Mesenchymal stem cell (in vitro differentiated cells and primary cell): ENCODE results near the gene WIPF2. TPM values are rescaled to one million over a fixed set of nuclear protein-coding genes. Genes with fewer than 3 reads are reported as not detected.

Experiments
- DNase-seq: peaks from one replicate; pipeline ENCODE4 v3.0.0-alpha.2; 2013
- H2AFZ ChIP-seq: one replicate; pipeline ENCODE4 v1.6.1; 2013; ENCODE audit warnings: low read depth, mild to moderate bottlenecking, control low read depth, inconsistent platforms, low read length, moderate library complexity
- H2AK5ac ChIP-seq: 2 replicates; pipeline ENCODE4 v1.6.1; 2013; ENCODE audit warnings: low read length, moderate library complexity, mild to moderate bottlenecking, inconsistent platforms; ENCODE audit not compliant: severe bottlenecking
- H2BK120ac ChIP-seq: one replicate; pipeline ENCODE4 v1.6.1; 2013; ENCODE audit warnings: low read depth, mild to moderate bottlenecking, inconsistent platforms, low read length, moderate library complexity
- H2BK12ac ChIP-seq, 2 experiments: one replicate each; pipeline ENCODE4 v1.6.1; 2013; ENCODE audit warnings: inconsistent platforms in 2 of 2, low read length in 2 of 2, mild to moderate bottlenecking in 2 of 2, moderate library complexity in 2 of 2, control low read depth in 1 of 2
- H2BK15ac ChIP-seq: one replicate; pipeline ENCODE4 v1.6.1; 2013; ENCODE audit warnings: mild to moderate bottlenecking, low read depth, inconsistent platforms; ENCODE audit not compliant: poor library complexity, severe bottlenecking
- H2BK5ac ChIP-seq: 2 replicates; pipeline ENCODE4 v1.6.1; 2013; ENCODE audit warnings: low read depth, mild to moderate bottlenecking, low read length, control low read depth, inconsistent platforms; ENCODE audit not compliant: poor library complexity, severe bottlenecking
- H3K14ac ChIP-seq, 2 experiments: one replicate each; pipeline ENCODE4 v1.6.1; 2013; ENCODE audit warnings: inconsistent platforms in 2 of 2, low read length in 2 of 2, control low read depth in 1 of 2, mild to moderate bottlenecking in 1 of 2, moderate library complexity in 1 of 2
- H3K18ac ChIP-seq, 2 experiments: one replicate each; pipeline ENCODE4 v1.6.1; 2013; ENCODE audit warnings: inconsistent platforms in 2 of 2, low read length in 2 of 2, control low read depth in 1 of 2, low read depth in 1 of 2, mild to moderate bottlenecking in 1 of 2
- H3K23ac ChIP-seq, 2 experiments: one replicate each; pipeline ENCODE4 v1.6.1; 2013; ENCODE audit warnings: inconsistent platforms in 2 of 2, low read length in 2 of 2, mild to moderate bottlenecking in 2 of 2, moderate library complexity in 2 of 2, control low read depth in 1 of 2
- H3K27ac ChIP-seq: 2 replicates; pipeline ENCODE4 v1.5.1; 2013; ENCODE audit warnings: mild to moderate bottlenecking, moderate library complexity, low read length, control low read depth, inconsistent platforms; ENCODE audit not compliant: poor library complexity, severe bottlenecking
- H3K27me3 ChIP-seq, 2 experiments: 2 replicates each; pipeline versions ENCODE4 v1.6.1 to v1.7.0; 2013; ENCODE audit warnings: low read length in 2 of 2, mild to moderate bottlenecking in 2 of 2, moderate library complexity in 2 of 2, control low read depth in 1 of 2, inconsistent platforms in 1 of 2; ENCODE audit not compliant: control insufficient read depth in 1 of 2, insufficient read depth in 1 of 2
- H3K36me3 ChIP-seq, 2 experiments: 2 replicates each; pipeline versions ENCODE4 v1.6.1 to v1.7.0; 2013; ENCODE audit warnings: low read length in 2 of 2, control low read depth in 1 of 2, inconsistent platforms in 1 of 2, low read depth in 1 of 2, mild to moderate bottlenecking in 1 of 2; ENCODE audit not compliant: insufficient read depth in 2 of 2, control insufficient read depth in 1 of 2
- H3K4ac ChIP-seq, 2 experiments: one replicate each; pipeline ENCODE4 v1.6.1; 2013; ENCODE audit warnings: inconsistent platforms in 2 of 2, low read length in 2 of 2, mild to moderate bottlenecking in 2 of 2, moderate library complexity in 2 of 2, control low read depth in 1 of 2, low read depth in 1 of 2
- H3K4me1 ChIP-seq: 2 replicates; pipeline ENCODE4 v1.6.1; 2013; ENCODE audit warnings: low read depth, low read length, control low read depth; ENCODE audit not compliant: control insufficient read depth, insufficient read depth
- H3K4me2 ChIP-seq: 2 replicates; pipeline ENCODE4 v1.6.1; 2013; ENCODE audit warnings: low read length, mild to moderate bottlenecking, inconsistent platforms; ENCODE audit not compliant: poor library complexity, severe bottlenecking
- H3K4me3 ChIP-seq, 2 experiments: 2 replicates each; pipeline versions ENCODE4 v1.5.1 to v1.7.0; 2013; ENCODE audit warnings: low read length in 2 of 2, mild to moderate bottlenecking in 2 of 2, control low read depth in 1 of 2, low read depth in 1 of 2; ENCODE audit not compliant: insufficient read depth in 1 of 2
- H3K79me1 ChIP-seq: replicated peaks from 2 replicates; pipeline ENCODE4 v1.6.1; 2013; ENCODE audit warnings: mild to moderate bottlenecking, control low read depth, low read length, inconsistent platforms; ENCODE audit not compliant: poor library complexity, severe bottlenecking
- H3K9ac ChIP-seq: 2 replicates; pipeline ENCODE4 v1.7.0; 2013; ENCODE audit warnings: mild to moderate bottlenecking, low read length, moderate library complexity
- H3K9me3 ChIP-seq: 2 replicates; pipeline ENCODE4 v1.7.0; 2013; ENCODE audit warnings: mild to moderate bottlenecking, low read length; ENCODE audit not compliant: control insufficient read depth
- H4K8ac ChIP-seq: one replicate; pipeline ENCODE4 v1.6.1; 2013; ENCODE audit warnings: inconsistent platforms, mild to moderate bottlenecking, low read length, moderate library complexity
- H4K91ac ChIP-seq: one replicate; pipeline ENCODE4 v1.6.1; 2013; ENCODE audit warnings: mild to moderate bottlenecking, low read length, inconsistent platforms
- WGBS: methylation state at CpG from one replicate; pipeline ENCODE4 v1.1.7; 2013; ENCODE audit warnings: mixed read lengths; 5-methylcytosine and 5-hydroxymethylcytosine counted together
- small RNA-seq: library from polyadenylated mRNA; stranded (forward); fragments of <200 nt; extraction: miRNeasy Mini kit (QIAGEN cat#:217004); gene quantifications from one replicate; pipeline ENCODE3, GENCODE V24; 2013; ENCODE audit warnings: low read depth

WIPF2 gene

GRCh38 chr17:40331743-40332641 lies 112.9 kb downstream of the WIPF2 start:
- Histone ChIP-seq H3K4me1 (peaks cover 45% of the 10 kb centered on the region), H3K79me1 (peaks cover 26% of the 10 kb centered on the region), H3K23ac (no peak overlapping the region), H2BK5ac (no peak overlapping the region), H2BK120ac (no peak overlapping the region), H2AK5ac (no peak overlapping the region), H3K36me3 (peaks cover 9 to 35% of the 10 kb centered on the region in 2 experiments), H3K27ac (no peak overlapping the region), H3K4me3 (peak overlapping the region in 1 of 2 experiments; percentile 65), H3K18ac (no peak overlapping the region), H3K14ac (peak overlapping the region in 1 of 2 experiments; percentile 84), H2BK12ac (peak overlapping the region in 1 of 2 experiments; percentile 4), H4K8ac (peak overlapping the region; percentile 69), H2BK15ac (peak overlapping the region; percentile 60), H3K27me3 (no peaks in the 10 kb centered on the region), H3K4ac (peak overlapping the region in 1 of 2 experiments; percentile 20), H4K91ac (peak overlapping the region; percentile 78), H3K9ac (peak overlapping the region; percentile 75), H3K4me2 (no peak overlapping the region), H2AFZ (no peak overlapping the region), H3K9me3 (no peaks in the 10 kb centered on the region)
- DNase-seq = no peak
- 90% methylated on average over 16 of the region's 22 CpGs for WGBS

Small RNAs within 50 kb of the gene (small RNA-seq; reads per million reads assigned to genes)
- gene MIR6867 = not detected
